ENCODE results near the gene SPRR2E.
"Not testable (repeated sequence)": the region's sequence is repeated elsewhere in the genome, so short reads cannot be mapped to it uniquely, and the experiment has no call there.

SPRR2E gene

GRCh38 chr1:153094426-153094825 is at the start of gene SPRR2E:
SPRR2E (minus strand) TSS chr1:153094526; CDS start chr1:153093751, 775 bp downstream.
- DNase-seq: no peak

- no peak for DNase-seq
Measured at GRCh38 chr1:153141377-153141776, 47.1 kb upstream of the SPRR2E start.

GRCh38 chr1:153140484-153140883 is 46.2 kb upstream of the SPRR2E start:
- DNase-seq: no peak

- no peak for DNase-seq
Measured at GRCh38 chr1:153133743-153134142, 39.4 kb upstream of the SPRR2E start.

GRCh38 chr1:153133267-153133666 is 38.9 kb upstream of the SPRR2E start:
- DNase-seq: no peak

- not testable (repeated sequence) for DNase-seq
Measured at GRCh38 chr1:153128688-153129087, 34.4 kb upstream of the SPRR2E start.

GRCh38 chr1:153127296-153127695 is 33.0 kb upstream of the SPRR2E start:
- DNase-seq: no peak

GRCh38 chr1:153125536-153125935 is 31.2 kb upstream of the SPRR2E start:
- DNase-seq: no peak

- DNase-seq: not testable (repeated sequence)
Measured at GRCh38 chr1:153123793-153124192, 29.5 kb upstream of the SPRR2E start.

GRCh38 chr1:153122831-153123421 is 28.6 kb upstream of the SPRR2E start:
- no peak for DNase-seq

GRCh38 chr1:153120945-153121344 is 26.6 kb upstream of the SPRR2E start:
- DNase-seq: no peak

GRCh38 chr1:153119491-153119971 is 25.2 kb upstream of the SPRR2E start:
- DNase-seq: no peak

- DNase-seq: not testable (repeated sequence)
Measured at GRCh38 chr1:153115264-153115663, 20.9 kb upstream of the SPRR2E start.

- DNase-seq: no peak
Measured at GRCh38 chr1:153113416-153113815, 19.1 kb upstream of the SPRR2E start, which contains the start of gene SPRR2F. SPRR2F (minus strand) TSS chr1:153113516; CDS start chr1:153112733, 783 bp downstream.

- DNase-seq: not testable (repeated sequence)
Measured at GRCh38 chr1:153112454-153112853, 18.1 kb upstream of the SPRR2E start.

- no peak for DNase-seq
Measured at GRCh38 chr1:153100245-153100644, 5.9 kb upstream of the SPRR2E start.

- DNase-seq: no peak
Measured at GRCh38 chr1:153099461-153100045, 5.2 kb upstream of the SPRR2E start.

- no peak for DNase-seq
Measured at GRCh38 chr1:153095764-153096163, 1.4 kb upstream of the SPRR2E start.

- no peak for DNase-seq
Measured at GRCh38 chr1:153087652-153088051, 6.7 kb downstream of the SPRR2E start.

- DNase-seq: no peak
Measured at GRCh38 chr1:153081736-153082135, 12.6 kb downstream of the SPRR2E start.

- no peak for DNase-seq
Measured at GRCh38 chr1:153072806-153073726, 21.3 kb downstream of the SPRR2E start.

- DNase-seq: no peak
Measured at GRCh38 chr1:153071511-153071910, 22.8 kb downstream of the SPRR2E start, which contains the start of gene SPRR2B. SPRR2B (minus strand) TSS chr1:153071611; CDS start chr1:153070839, 772 bp downstream.

- DNase-seq: no peak
Measured at GRCh38 chr1:153070243-153070642, 24.1 kb downstream of the SPRR2E start.
